HepG2 (cell line): ENCODE data around the gene FAM114A2. TPM values are rescaled to one million over a fixed set of nuclear protein-coding genes. Genes with fewer than 3 reads are reported as not detected.

Experiments
- ATAC-seq: fragments of 200-7000 bp; cut with Tn5 transposase; 3 replicates; pipeline ENCODE4 v1.9.1; 2020; ENCODE audit warnings: mild to moderate bottlenecking, moderate library complexity
- BruUV-seq: library from RNA; stranded (reverse); fragments of 400-500 nt; replicated peaks from 2 replicates; lab custom pipeline; 2021; lab: Mats Ljungman, UMichigan
- CTCF ChIA-PET: fragments of 300-600 bp; formaldehyde crosslinking; extraction: SDS; loops from one replicate; lab custom pipeline; 2021; ENCODE audit warnings: low total read pairs, inconsistent platforms, low intra/inter-chr PET ratio; lab: Yijun Ruan, JAX
- POLR2A ChIA-PET: fragments of 350-600 bp; sonication (Branson Sonifier 250); formaldehyde crosslinking; loops from one replicate; lab custom pipeline; 2020; ENCODE audit warnings: antibody characterized with exemption, inconsistent platforms; lab: Yijun Ruan, JAX
- DNase-seq: peaks from one replicate; pipeline ENCODE4 v3.0.0-alpha.2; 2015; ENCODE audit warnings: low spot score
- FAIRE-seq: peaks from 3 replicates; lab custom pipeline; 2011; peaks lifted over from hg19 to GRCh38; lab: Jason Lieb, UNC
- H2AFZ ChIP-seq: one replicate; pipeline ENCODE4 v1.6.1; 2011; ENCODE audit warnings: low read length, inconsistent platforms
- H3K27ac ChIP-seq: fragments of 300-600 bp; 3 replicates; pipeline ENCODE4 v1.8.0; 2011; ENCODE audit warnings: mixed run types, mild to moderate bottlenecking, mixed read lengths, low read length, inconsistent platforms; ENCODE audit not compliant: insufficient read depth; ENCODE audit errors: extremely low read length
- H3K27me3 ChIP-seq, 2 experiments: fragments of 200-600 bp in 1 of 2; 2 replicates in 1 of 2; 3 replicates in 1 of 2; pipeline versions ENCODE4 v1.6.0 to v1.8.0; 2011; ENCODE audit warnings: low read length in 2 of 2, mild to moderate bottlenecking in 2 of 2, moderate library complexity in 2 of 2, inconsistent platforms in 1 of 2; ENCODE audit not compliant: insufficient read depth in 2 of 2, control insufficient read depth in 1 of 2
- H3K36me3 ChIP-seq, 2 experiments: fragments of 200-600 bp in 1 of 2; replicated peaks in 1 of 2; 2 replicates in 1 of 2; 3 replicates in 1 of 2; pipeline versions ENCODE4 v1.5.1 to v1.8.0; 2011; ENCODE audit warnings: low read length in 2 of 2, inconsistent platforms in 1 of 2; ENCODE audit not compliant: insufficient read depth in 2 of 2, control insufficient read depth in 1 of 2
- H3K4me1 ChIP-seq: 2 replicates; pipeline ENCODE4 v1.5.1; 2012; ENCODE audit warnings: low read length, inconsistent platforms; ENCODE audit not compliant: insufficient read depth
- H3K4me2 ChIP-seq: 2 replicates; pipeline ENCODE4 v1.6.0; 2011; ENCODE audit warnings: low read depth, low read length, inconsistent platforms
- H3K4me3 ChIP-seq, 3 experiments: fragments of 200-600 bp in 1 of 3; sonication (generic), shearing (Covaris generic) in 1 of 3; replicated peaks in 1 of 3; 2 replicates each; pipeline ENCODE4 v1.5.1; 2011 to 2016; ENCODE audit warnings: low read length in 3 of 3, inconsistent platforms in 2 of 3, low read depth in 2 of 3, mild to moderate bottlenecking in 2 of 3, control low read depth in 1 of 3, mixed read lengths in 1 of 3; ENCODE audit not compliant: insufficient read depth in 1 of 3
- H3K79me2 ChIP-seq: one replicate; pipeline ENCODE4 v1.6.1; 2011; ENCODE audit warnings: low read length, inconsistent platforms; ENCODE audit not compliant: insufficient read depth
- H3K9ac ChIP-seq: 2 replicates; pipeline ENCODE4 v1.6.0; 2011; ENCODE audit warnings: mild to moderate bottlenecking, low read depth, low read length, inconsistent platforms; ENCODE audit not compliant: insufficient read depth
- H3K9me3 ChIP-seq: 2 replicates; pipeline ENCODE4 v1.5.1; 2012; ENCODE audit warnings: mild to moderate bottlenecking, low read length
- H4K20me1 ChIP-seq: 2 replicates; pipeline ENCODE4 v1.6.0; 2011; ENCODE audit warnings: inconsistent platforms, mild to moderate bottlenecking, low read length, moderate library complexity; ENCODE audit not compliant: insufficient read depth
- DNMT3B ChIP-seq: conservative IDR thresholded peaks from 2 replicates; pipeline ENCODE4 v1.6.1; 2016; ENCODE audit warnings: missing biosample characterization, control low read depth
- NCOR1 ChIP-seq: fragments of 200-600 bp; sonication (generic); IDR thresholded peaks from 2 replicates; pipeline ENCODE4 v1.7.0; 2017; ENCODE audit warnings: antibody characterized with exemption, low read length, borderline replicate concordance
- PTBP1 ChIP-seq: fragments of 200-400 bp; formaldehyde crosslinking; IDR thresholded peaks from 2 replicates; pipeline ENCODE4 v1.6.1; 2018; ENCODE audit warnings: low read length, low read depth; ENCODE audit not compliant: poor library complexity, severe bottlenecking
- RARG ChIP-seq: sonication (generic); formaldehyde crosslinking; IDR thresholded peaks from 2 replicates; pipeline ENCODE4 v1.4.0; 2020; ENCODE audit warnings: low read depth, mild to moderate bottlenecking, missing genetic modification reagents
- ZNF292 ChIP-seq: sonication (generic); formaldehyde crosslinking; IDR thresholded peaks from 2 replicates; pipeline ENCODE4 v1.8.1; 2022; ENCODE audit warnings: mild to moderate bottlenecking, low read depth, missing genetic modification reagents, borderline replicate concordance
- WGBS: methylation state at CpG from one replicate; pipeline ENCODE4 v1.1.6; 2017; ENCODE audit warnings: low lambda C conversion rate; 5-methylcytosine and 5-hydroxymethylcytosine counted together
- in situ Hi-C: cut with HindIII; loops from 2 replicates; pipeline ENCODE4 v1.10.0; 2017; ENCODE audit warnings: low pct_unique_long_range_greater_than_20kb; ENCODE audit not compliant: extremely low pct_ligation_motif_present
- intact Hi-C: fragments of 100-400 bp; cut with micrococcal nuclease; formaldehyde crosslinking; loops from one replicate; pipeline ENCODE4 v1.10.0; 2022; ENCODE audit not compliant: unreplicated experiment
- polyA plus RNA-seq, 8 experiments: library from polyadenylated mRNA; depleted of rRNA in 3 of 8; stranded (reverse) in 7 of 8; unstranded in 1 of 8; fragments of >200 nt; fragmentation: Illumina TruSeq in 4 of 8; extraction: Trizol in 4 of 8; gene quantifications; 2 replicates each; pipeline versions ENCODE4 v1.2.1 to v1.2.3, GENCODE V29; 2011 to 2016; ENCODE audit warnings: low read depth in 4 of 8, missing spikeins in 1 of 8, mixed read lengths in 1 of 8; ENCODE audit not compliant: insufficient read depth in 1 of 8
- total RNA-seq, 5 experiments: library from RNA; depleted of rRNA; stranded (reverse); fragments of >200 nt; fragmentation: Illumina TruSeq; extraction: Trizol; gene quantifications; 2 replicates each; pipeline ENCODE4 v1.2.3, GENCODE V29; 2016; ENCODE audit warnings: low read depth in 1 of 5
- TF ChIP-seq, protein P1 (sequence below): sonication (generic); formaldehyde crosslinking; IDR thresholded peaks from 2 replicates; pipeline ENCODE4 v1.8.1; 2023; ENCODE audit warnings: mild to moderate bottlenecking, inconsistent platforms, moderate library complexity, missing genetic modification reagents, borderline replicate concordance
- TF ChIP-seq, protein P2 (sequence below), 2 experiments: sonication (generic) in 1 of 2; formaldehyde crosslinking in 1 of 2; IDR thresholded peaks; 2 replicates each; pipeline versions ENCODE4 v1.6.1 to v1.9.0; 2014 to 2022; ENCODE audit warnings: antibody characterized with exemption in 1 of 2, borderline replicate concordance in 1 of 2, inconsistent platforms in 1 of 2, low read depth in 1 of 2, missing genetic modification reagents in 1 of 2

FAM114A2 gene
- total and polyA plus RNA-seq, 2 of the 13 experiments (the other 11 are each of a cell fraction or from before 2014, with no cell fraction given) = 6.9 to 11.4 TPM

DNA sequence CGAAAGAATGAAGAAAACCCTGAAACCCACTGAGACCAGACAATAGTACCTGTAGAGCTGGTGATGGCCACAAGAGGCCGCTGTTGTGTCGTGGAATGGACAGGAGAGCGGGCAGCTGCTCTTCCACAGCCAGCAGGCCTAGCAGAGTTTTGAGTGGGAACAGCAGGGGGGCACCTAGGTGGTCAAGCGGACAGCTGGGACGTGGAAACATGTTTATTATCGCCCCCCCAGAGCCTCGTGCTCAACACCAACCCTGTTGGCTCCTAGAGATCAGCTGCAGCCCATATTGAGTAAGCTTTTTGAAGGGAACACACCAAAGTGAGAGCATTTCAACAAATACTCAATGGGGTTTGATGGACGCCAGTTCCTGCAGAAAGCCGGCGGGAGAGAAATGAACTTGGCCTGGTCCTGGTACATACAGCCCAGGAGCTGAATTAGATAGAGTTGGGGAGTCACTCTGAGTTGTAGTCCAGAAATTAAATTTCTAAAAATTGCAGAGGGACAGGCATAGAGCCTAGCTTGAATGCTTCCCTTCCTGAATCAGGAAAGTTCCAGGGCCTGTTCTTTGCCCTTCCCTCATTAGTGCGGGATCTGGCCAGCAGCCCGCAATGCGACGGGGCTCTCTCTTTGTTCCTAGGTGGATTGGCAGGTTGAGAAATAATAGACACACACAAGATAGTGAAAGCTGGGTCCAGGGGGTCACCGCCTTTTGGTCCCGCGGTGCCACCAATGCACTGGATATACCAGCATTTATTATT, 33.9 kb upstream of the FAM114A2 start:
- H4K20me1 ChIP-seq = no peaks in the 10 kb centered on the region
- H2AFZ ChIP-seq = no peak overlapping the region
- H3K79me2 ChIP-seq = no peaks in the 10 kb centered on the region
- peak overlapping the region; percentile 6 to 59 (median 32); a peak in 4 of 6 replicates for H3K4me3 ChIP-seq
- no peaks in the 10 kb centered on the region for H3K36me3 ChIP-seq
- ATAC-seq (peak; percentile 97), DNase-seq (peak; percentile 66), FAIRE-seq (peak; percentile 91)
- no TSS peak for BruUV-seq
- intact Hi-C loops = loop anchor here (1.0 to 5.0 kb wide), 6 partner anchors 108 to 570 kb away; no protein-coding TSS in a partner anchor
- peaks cover 19% of the 10 kb centered on the region; the same call in 1 of the 2 replicates for H3K4me1 ChIP-seq
- no peaks in the 10 kb centered on the region for H3K9me3 ChIP-seq
- ChIA-PET POLR2A (interaction anchor here (0.6 to 1.1 kb wide), 3 partner anchors 34 to 333 kb away, joined by 3 to 7 read pairs (median 6); partner anchors contain the start of genes FAM114A2 and MFAP3), CTCF (interaction anchor here (0.9 to 2.3 kb wide), 5 partner anchors 107 to 568 kb away, joined by 3 to 18 read pairs (median 8); no protein-coding TSS in a partner anchor)
- WGBS = under 1% methylated on average over 18 of the region's 18 CpGs
- no peak overlapping the region for H3K27ac ChIP-seq
- in situ Hi-C loops = loop anchor here (5.0 to 25.0 kb wide), 3 partner anchors 115 to 540 kb away; no protein-coding TSS in a partner anchor
- H3K27me3 ChIP-seq = no peaks in the 10 kb centered on the region
- H3K9ac ChIP-seq = peak overlapping the region; percentile 45
- peak overlapping the region; percentile 92 for H3K4me2 ChIP-seq
- TF ChIP-seq PTBP1 (no peak), ZNF292 (no peak), DNMT3B (CRISPR knock-in tag) (no peak), RARG (CRISPR knock-in tag) (no peak), NCOR1 (no peak)
- TF ChIP-seq, protein P1, sequence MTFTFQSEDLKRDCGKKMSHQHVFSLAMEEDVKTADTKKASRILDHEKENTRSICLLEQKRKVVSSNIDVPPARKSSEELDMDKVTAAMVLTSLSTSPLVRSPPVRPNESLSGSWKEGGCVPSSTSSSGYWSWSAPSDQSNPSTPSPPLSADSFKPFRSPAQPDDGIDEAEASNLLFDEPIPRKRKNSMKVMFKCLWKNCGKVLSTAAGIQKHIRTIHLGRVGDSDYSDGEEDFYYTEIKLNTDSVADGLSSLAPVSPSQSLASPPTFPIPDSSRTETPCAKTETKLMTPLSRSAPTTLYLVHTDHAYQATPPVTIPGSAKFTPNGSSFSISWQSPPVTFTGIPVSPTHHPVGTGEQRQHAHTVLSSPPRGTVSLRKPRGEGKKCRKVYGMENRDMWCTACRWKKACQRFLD = no peak
- TF ChIP-seq, protein P2, sequence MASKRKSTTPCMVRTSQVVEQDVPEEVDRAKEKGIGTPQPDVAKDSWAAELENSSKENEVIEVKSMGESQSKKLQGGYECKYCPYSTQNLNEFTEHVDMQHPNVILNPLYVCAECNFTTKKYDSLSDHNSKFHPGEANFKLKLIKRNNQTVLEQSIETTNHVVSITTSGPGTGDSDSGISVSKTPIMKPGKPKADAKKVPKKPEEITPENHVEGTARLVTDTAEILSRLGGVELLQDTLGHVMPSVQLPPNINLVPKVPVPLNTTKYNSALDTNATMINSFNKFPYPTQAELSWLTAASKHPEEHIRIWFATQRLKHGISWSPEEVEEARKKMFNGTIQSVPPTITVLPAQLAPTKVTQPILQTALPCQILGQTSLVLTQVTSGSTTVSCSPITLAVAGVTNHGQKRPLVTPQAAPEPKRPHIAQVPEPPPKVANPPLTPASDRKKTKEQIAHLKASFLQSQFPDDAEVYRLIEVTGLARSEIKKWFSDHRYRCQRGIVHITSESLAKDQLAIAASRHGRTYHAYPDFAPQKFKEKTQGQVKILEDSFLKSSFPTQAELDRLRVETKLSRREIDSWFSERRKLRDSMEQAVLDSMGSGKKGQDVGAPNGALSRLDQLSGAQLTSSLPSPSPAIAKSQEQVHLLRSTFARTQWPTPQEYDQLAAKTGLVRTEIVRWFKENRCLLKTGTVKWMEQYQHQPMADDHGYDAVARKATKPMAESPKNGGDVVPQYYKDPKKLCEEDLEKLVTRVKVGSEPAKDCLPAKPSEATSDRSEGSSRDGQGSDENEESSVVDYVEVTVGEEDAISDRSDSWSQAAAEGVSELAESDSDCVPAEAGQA (IDR thresholded peaks at IDR 0.05; ENCODE audit: low read depth) = no peak
- TF ChIP-seq, protein P2 (CRISPR knock-in tag; IDR thresholded peaks at IDR 0.05; ENCODE audit: borderline replicate concordance) = no peak
